Pancreas (tissue), 10 donors: ENCODE results near the gene LRRC4C. TPM values are rescaled to one million over a fixed set of nuclear protein-coding genes. Genes with fewer than 3 reads are reported as not detected.

Experiments
- ATAC-seq, 4 donors: fragments of 200-7000 bp; cut with Tn5 transposase; one replicate each; pipeline versions ENCODE4 v1.8.0 to v1.9.1; 2020; ENCODE audit warnings: mild to moderate bottlenecking in 4 of 4, moderate library complexity in 4 of 4
- DNase-seq, 6 donors: peaks; one replicate each; pipeline ENCODE4 v3.0.0-alpha.2; 2020
- FAIRE-seq: peaks from 2 replicates; lab custom pipeline; 2012; peaks lifted over from hg19 to GRCh38; lab: Jason Lieb, UNC
- H3K27ac ChIP-seq, 4 donors: fragments of 200-600 bp; sonication (generic); 1 replicate in 3 of 4; 2 replicates in 1 of 4; pipeline versions ENCODE4 v1.5.0 to v1.8.0; 2020
- H3K27me3 ChIP-seq, 4 donors: fragments of 200-600 bp; one replicate each; pipeline ENCODE4 v1.8.0; 2021
- H3K36me3 ChIP-seq, 3 donors: fragments of 200-600 bp; sonication (generic) in 1 of 3; one replicate each; pipeline versions ENCODE4 v1.5.0 to v1.8.0; 2020 to 2021
- H3K4me1 ChIP-seq, 3 donors: fragments of 200-600 bp; one replicate each; pipeline ENCODE4 v1.8.0; 2021
- H3K4me3 ChIP-seq, 4 donors: fragments of 200-600 bp; sonication (generic) in 2 of 4; one replicate each; pipeline versions ENCODE4 v1.5.0 to v1.8.0; 2020 to 2021
- H3K9me3 ChIP-seq, 4 donors: fragments of 200-600 bp; one replicate each; pipeline ENCODE4 v1.8.0; 2021
- WGBS, 2 donors: extraction: QIAGEN DNeasy Blood & Tissue Kit; methylation state at CpG; one replicate each; pipeline ENCODE4 v1.1.7; 2013; 5-methylcytosine and 5-hydroxymethylcytosine counted together
- intact Hi-C, 3 donors: fragments of 100-400 bp; cut with DNase I; formaldehyde crosslinking; loops; one replicate each; pipeline versions ENCODE4 v1.11.1 to v1.14.2; 2022
- polyA plus RNA-seq, 2 donors: library from polyadenylated mRNA; stranded (reverse); fragments of 200-250 nt; gene quantifications; one replicate each; pipeline ENCODE4 v1.2.3, GENCODE V29; 2013
- total RNA-seq, 6 donors: library from RNA; stranded (reverse); fragmentation: NEBNext Ultra II Directional in 4 of 6; extraction: Animal tissue kit (Norgen Biotek cat#: 25700) in 4 of 6; gene quantifications; one replicate each; pipeline versions ENCODE4 v1.2.1 to v1.2.4, GENCODE V29; 2021 to 2023
- TF ChIP-seq, protein P1 (sequence below), 4 donors: fragments of 200-600 bp; sonication (generic) in 3 of 4; IDR thresholded peaks; one replicate each; pipeline versions ENCODE4 v1.5.0 to v1.8.0; 2021; ENCODE audit warnings: antibody characterized with exemption in 4 of 4
- donor health status: healthy with polysubstance abuse.
- donor health status: DM: no; HTN: no; CAD: no; lungs with moderate emphysema.
- donor health status: DM: no; HTN: no; CAD: no.
- donor health status: control.
- donor health status: control.
- donor health status: Bipolar disorder and iron deficiency.
- donor health status: DM: yes; HTN: yes; CAD: no.
- donor health status: DM: no; HTN: no; CAD: no.
- donor health status: DM: no; HTN: no; CAD: no.
- donor health status: DM: yes; HTN: yes; CAD: no.

The LRRC4C gene
- total and polyA plus RNA-seq, 8 donors: 0.04 to 0.84 (median 0.16) TPM

DNA sequence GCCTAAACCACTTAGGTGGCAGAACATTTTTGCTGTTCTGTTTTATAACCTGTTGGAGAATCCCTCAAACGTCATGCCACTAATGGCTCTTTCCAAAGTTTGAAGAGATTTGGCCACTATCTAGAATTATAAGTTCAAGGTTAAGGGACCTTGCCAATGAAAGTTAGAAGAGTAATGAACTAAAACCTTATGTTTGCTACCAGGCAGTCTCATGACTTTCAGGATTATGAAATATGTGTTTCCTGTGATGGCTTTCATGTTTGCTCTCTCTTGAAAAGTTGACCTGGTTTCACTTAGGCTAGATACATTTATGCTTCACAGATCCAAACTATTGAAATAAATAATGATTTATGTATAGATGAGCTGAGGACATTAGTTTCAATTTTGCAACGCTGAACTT is 340.0 kb downstream of the LRRC4C start:
- no peaks in the 10 kb centered on the region for H3K4me1 ChIP-seq
- no peak overlapping the region for H3K27ac ChIP-seq
- H3K36me3 ChIP-seq: no peaks in the 10 kb centered on the region
- TF ChIP-seq, protein P1, sequence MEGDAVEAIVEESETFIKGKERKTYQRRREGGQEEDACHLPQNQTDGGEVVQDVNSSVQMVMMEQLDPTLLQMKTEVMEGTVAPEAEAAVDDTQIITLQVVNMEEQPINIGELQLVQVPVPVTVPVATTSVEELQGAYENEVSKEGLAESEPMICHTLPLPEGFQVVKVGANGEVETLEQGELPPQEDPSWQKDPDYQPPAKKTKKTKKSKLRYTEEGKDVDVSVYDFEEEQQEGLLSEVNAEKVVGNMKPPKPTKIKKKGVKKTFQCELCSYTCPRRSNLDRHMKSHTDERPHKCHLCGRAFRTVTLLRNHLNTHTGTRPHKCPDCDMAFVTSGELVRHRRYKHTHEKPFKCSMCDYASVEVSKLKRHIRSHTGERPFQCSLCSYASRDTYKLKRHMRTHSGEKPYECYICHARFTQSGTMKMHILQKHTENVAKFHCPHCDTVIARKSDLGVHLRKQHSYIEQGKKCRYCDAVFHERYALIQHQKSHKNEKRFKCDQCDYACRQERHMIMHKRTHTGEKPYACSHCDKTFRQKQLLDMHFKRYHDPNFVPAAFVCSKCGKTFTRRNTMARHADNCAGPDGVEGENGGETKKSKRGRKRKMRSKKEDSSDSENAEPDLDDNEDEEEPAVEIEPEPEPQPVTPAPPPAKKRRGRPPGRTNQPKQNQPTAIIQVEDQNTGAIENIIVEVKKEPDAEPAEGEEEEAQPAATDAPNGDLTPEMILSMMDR (IDR thresholded peaks at IDR 0.05): no peak
- H3K9me3 ChIP-seq: no peaks in the 10 kb centered on the region
- no peak for DNase-seq
- WGBS, 2 donors: 28 to 31% methylated on average over 2 of the region's 2 CpGs
- ATAC-seq: no peak
- intact Hi-C loops: no loop called here
- no peak overlapping the region for H3K4me3 ChIP-seq
- no peak for FAIRE-seq
- no peaks in the 10 kb centered on the region for H3K27me3 ChIP-seq

DNA sequence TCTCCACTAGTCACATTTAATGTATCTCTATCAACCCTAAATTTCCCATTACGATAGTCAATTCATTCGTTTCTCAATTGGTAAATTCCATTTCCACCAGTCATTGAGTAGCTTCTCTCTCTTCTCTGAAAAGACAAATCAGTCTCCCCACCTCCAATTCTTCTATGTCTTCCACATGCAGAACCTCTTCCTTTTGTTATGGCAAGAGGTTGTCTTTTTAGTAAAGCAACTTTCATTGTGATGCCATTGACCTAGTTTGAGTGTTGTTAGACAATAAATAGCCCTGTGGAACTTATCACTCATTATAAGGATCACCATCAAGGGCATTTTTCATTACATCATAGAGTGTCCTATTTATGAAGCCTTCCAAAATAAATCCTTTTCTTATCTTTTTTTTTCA is 340.9 kb downstream of the LRRC4C start:
- TF ChIP-seq, protein P1 (IDR thresholded peaks at IDR 0.05): no peak
- DNase-seq: no peak
- intact Hi-C loops: no loop called here
- H3K27me3 ChIP-seq: no peaks in the 10 kb centered on the region
- no peaks in the 10 kb centered on the region for H3K36me3 ChIP-seq
- H3K4me1 ChIP-seq: no peaks in the 10 kb centered on the region
- ATAC-seq: no peak
- no peak overlapping the region for H3K27ac ChIP-seq
- H3K9me3 ChIP-seq: no peaks in the 10 kb centered on the region
- FAIRE-seq: no peak
- 40 to 65% methylated on average over 2 of the region's 2 CpGs for WGBS, 2 donors
- no peak overlapping the region for H3K4me3 ChIP-seq

DNA sequence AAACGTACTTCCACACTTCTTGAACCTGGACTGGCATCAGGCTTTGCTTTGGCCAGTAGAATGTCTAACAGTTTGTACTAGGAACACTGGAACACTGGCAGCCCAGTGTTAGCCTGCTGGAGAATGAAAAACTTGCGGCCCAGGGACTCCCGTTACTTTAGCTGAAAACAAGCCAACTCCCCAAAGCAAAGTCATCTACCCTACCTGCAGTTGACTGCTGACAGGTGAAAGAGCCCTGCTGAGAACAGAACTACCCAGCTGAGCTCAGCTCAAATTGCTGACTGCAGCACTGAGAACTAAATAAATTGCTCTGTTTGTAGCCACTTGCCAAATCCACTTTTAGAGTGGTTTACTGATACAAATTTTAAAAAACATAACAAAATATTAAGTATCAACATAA is 342.5 kb downstream of the LRRC4C start:
- H3K4me1 ChIP-seq: no peaks in the 10 kb centered on the region
- TF ChIP-seq, protein P1 (IDR thresholded peaks at IDR 0.05): no peak
- 33 to 40% methylated on average over 3 of the region's 3 CpGs for WGBS, 2 donors
- H3K9me3 ChIP-seq: no peaks in the 10 kb centered on the region
- no peaks in the 10 kb centered on the region for H3K36me3 ChIP-seq
- FAIRE-seq (no peak), DNase-seq (no peak), ATAC-seq (no peak)
- intact Hi-C loops: no loop called here
- no peak overlapping the region for H3K27ac ChIP-seq
- no peak overlapping the region for H3K4me3 ChIP-seq
- no peaks in the 10 kb centered on the region for H3K27me3 ChIP-seq

DNA sequence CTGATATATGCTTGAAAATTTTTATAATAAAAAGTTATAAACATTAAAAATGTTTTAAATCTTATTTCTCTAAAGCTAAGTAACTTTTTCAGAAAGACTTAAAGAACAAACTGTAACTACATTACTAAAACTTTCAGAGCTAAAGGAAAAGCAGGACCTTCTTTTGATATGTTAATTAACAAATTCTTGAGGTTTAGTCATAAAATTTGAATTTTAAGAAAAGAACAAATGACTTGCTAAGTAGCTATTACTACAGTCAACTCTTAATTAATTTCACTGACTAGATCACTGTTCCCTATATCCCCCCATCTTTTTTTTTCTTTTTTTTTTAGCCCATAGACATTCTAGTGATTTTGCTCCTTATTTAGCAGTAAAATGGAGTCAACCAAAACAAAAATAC is 344.4 kb downstream of the LRRC4C start:
- TF ChIP-seq, protein P1 (IDR thresholded peaks at IDR 0.05): no peak
- H3K4me3 ChIP-seq: no peak overlapping the region
- DNase-seq: no peak
- no peaks in the 10 kb centered on the region for H3K27me3 ChIP-seq
- H3K9me3 ChIP-seq: no peaks in the 10 kb centered on the region
- ATAC-seq: no peak
- no peak for FAIRE-seq
- intact Hi-C loops: no loop called here
- no peak overlapping the region for H3K27ac ChIP-seq
- H3K4me1 ChIP-seq: no peaks in the 10 kb centered on the region
- no peaks in the 10 kb centered on the region for H3K36me3 ChIP-seq

DNA sequence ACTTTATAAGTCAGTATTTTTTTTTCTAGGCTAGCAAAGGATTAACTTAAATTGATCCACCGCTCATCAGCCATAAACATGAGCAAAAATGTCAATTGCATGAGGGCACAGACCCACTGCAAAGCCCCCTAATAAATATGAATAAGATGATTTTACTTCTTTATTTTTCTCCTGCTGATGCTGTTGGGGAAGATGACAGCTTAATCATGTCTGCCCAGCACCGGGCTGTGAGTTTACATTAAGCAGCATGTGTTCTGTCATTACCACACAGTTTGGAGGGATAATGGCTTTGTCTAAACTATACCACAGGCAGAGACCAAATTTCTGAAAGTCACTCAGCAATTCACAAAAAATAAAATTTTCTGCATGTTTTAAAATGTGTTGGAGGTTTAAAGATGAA is 346.3 kb downstream of the LRRC4C start:
- H3K36me3 ChIP-seq: no peaks in the 10 kb centered on the region
- TF ChIP-seq, protein P1 (IDR thresholded peaks at IDR 0.05): no peak
- DNase-seq (no peak), FAIRE-seq (no peak), ATAC-seq (no peak)
- intact Hi-C loops: no loop called here
- no peaks in the 10 kb centered on the region for H3K27me3 ChIP-seq
- WGBS, 2 donors: 41 to 54% methylated on average over 2 of the region's 2 CpGs
- H3K9me3 ChIP-seq: no peaks in the 10 kb centered on the region
- H3K4me3 ChIP-seq: no peak overlapping the region
- H3K27ac ChIP-seq: no peak overlapping the region
- no peaks in the 10 kb centered on the region for H3K4me1 ChIP-seq
